GM08714 (cell line): ENCODE results near the gene SOX10.

Experiments
- H3K4me3 ChIP-seq: fragments of 200-500 bp; sonication (Bioruptor generic); 2 replicates; pipeline ENCODE4 v1.5.1; 2014; ENCODE audit warnings: mild to moderate bottlenecking, low read length, inconsistent platforms
- ZNF274 ChIP-seq: IDR thresholded peaks from 2 replicates; pipeline ENCODE4 v1.6.1; 2012; ENCODE audit warnings: mild to moderate bottlenecking, low read depth, low read length

Gene SOX10

GRCh38 chr22:37943825-37944198 lies 40.5 kb downstream of the SOX10 start:
- TF ChIP-seq ZNF274 = no peak
- no peak overlapping the region for H3K4me3 ChIP-seq

- no peak for TF ChIP-seq ZNF274
- no peak overlapping the region for H3K4me3 ChIP-seq
Measured at GRCh38 chr22:37943136-37943824, 41.1 kb downstream of the SOX10 start.

GRCh38 chr22:37942133-37942532 lies 42.2 kb downstream of the SOX10 start:
- no peak for TF ChIP-seq ZNF274
- no peak overlapping the region for H3K4me3 ChIP-seq

GRCh38 chr22:37940698-37941376 lies 43.5 kb downstream of the SOX10 start:
- TF ChIP-seq ZNF274 = no peak
- H3K4me3 ChIP-seq = no peak overlapping the region

GRCh38 chr22:37933711-37934376 lies 50.5 kb downstream of the SOX10 start:
- H3K4me3 ChIP-seq = no peak overlapping the region
- TF ChIP-seq ZNF274 = no peak

- H3K4me3 ChIP-seq = no peak overlapping the region
Measured at GRCh38 chr22:37932821-37933578, 51.4 kb downstream of the SOX10 start.

GRCh38 chr22:37932401-37932800 lies 52.0 kb downstream of the SOX10 start:
- TF ChIP-seq ZNF274 = no peak

More at GRCh38 chr22:37932821-37933578, 51.4 kb downstream of the SOX10 start:
- TF ChIP-seq ZNF274 = no peak

GRCh38 chr22:37931893-37932389 lies 52.4 kb downstream of the SOX10 start:
- no peak for TF ChIP-seq ZNF274
- H3K4me3 ChIP-seq = no peak overlapping the region

More at GRCh38 chr22:37932401-37932800, 52.0 kb downstream of the SOX10 start:
- H3K4me3 ChIP-seq = no peak overlapping the region

- no peak for TF ChIP-seq ZNF274
- no peak overlapping the region for H3K4me3 ChIP-seq
Measured at GRCh38 chr22:37930952-37931440, 53.4 kb downstream of the SOX10 start.

GRCh38 chr22:37930270-37930951 lies 53.9 kb downstream of the SOX10 start:
- no peak overlapping the region for H3K4me3 ChIP-seq
- no peak for TF ChIP-seq ZNF274

- TF ChIP-seq ZNF274 = no peak
- no peak overlapping the region for H3K4me3 ChIP-seq
Measured at GRCh38 chr22:37929390-37929789, 55.0 kb downstream of the SOX10 start.

- no peak for TF ChIP-seq ZNF274
- H3K4me3 ChIP-seq = no peak overlapping the region
Measured at GRCh38 chr22:37927637-37927936, 56.8 kb downstream of the SOX10 start.

GRCh38 chr22:37926771-37927636 lies 57.4 kb downstream of the SOX10 start:
- no peak overlapping the region for H3K4me3 ChIP-seq
- no peak for TF ChIP-seq ZNF274

GRCh38 chr22:37926358-37926757 lies 58.0 kb downstream of the SOX10 start:
- H3K4me3 ChIP-seq = no peak overlapping the region
- no peak for TF ChIP-seq ZNF274
